Measurements from ENCODE around the gene CPXM1. TPM values are rescaled to one million over a fixed set of nuclear protein-coding genes. Genes with fewer than 3 reads are reported as not detected.

CPXM1 gene
- total RNA-seq, 1 experiment from 2014 or later: 0.17 TPM

DNA sequence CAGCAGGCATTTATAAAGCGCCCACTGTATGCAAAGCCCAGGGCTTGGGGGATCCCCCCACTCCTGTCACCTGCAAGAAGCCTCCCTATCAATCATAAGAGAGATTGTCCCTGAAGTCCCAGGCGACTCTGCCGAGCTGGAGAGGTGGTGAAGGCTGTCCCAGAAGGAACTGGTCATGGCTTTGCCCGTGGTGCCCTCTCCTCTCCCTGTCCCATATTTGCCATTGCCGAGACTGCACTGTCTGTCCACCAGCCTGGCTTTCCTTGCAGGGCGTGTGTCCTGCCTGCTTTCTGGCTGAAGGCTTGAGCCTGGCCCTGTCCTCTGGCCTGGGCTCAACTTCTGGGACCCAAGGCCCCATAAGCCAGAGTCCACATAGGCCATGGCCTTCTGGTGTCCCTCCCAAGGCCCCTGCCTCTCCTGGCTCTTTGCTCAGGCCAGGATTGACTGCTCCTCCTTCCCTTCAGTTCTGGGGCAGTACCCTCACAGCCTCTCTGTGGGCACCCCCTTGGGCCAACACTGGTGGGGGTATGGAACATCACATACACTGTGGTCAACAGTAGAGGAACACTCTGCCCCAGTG lies 46.9 kb downstream of the CPXM1 start:
- Histone ChIP-seq H3K79me2 (ENCODE audit: insufficient read depth, low read length) (no peaks in the 10 kb centered on the region), H2AFZ (ENCODE audit: low read depth, low read length, poor library complexity, severe bottlenecking) (no peak overlapping the region), H3K9me2 (ENCODE audit: insufficient read depth) (no peaks in the 10 kb centered on the region), H3K27ac (ENCODE audit: low read depth, low read length) (no peak overlapping the region), H3K4me2 (ENCODE audit: low read length) (no peak overlapping the region), H3K9ac (ENCODE audit: low read length) (0 out of 2 replicates have a peak overlapping the region, but pooled peaks have one; percentile 57), H3K9me3 (ENCODE audit: control insufficient read depth in 1 of 2, insufficient read depth in 1 of 2, low read depth in 1 of 2, low read length in 2 of 2) (no peaks in the 10 kb centered on the region), H3K4me3 (replicated peaks in 1 of 2; ENCODE audit: low read depth in 1 of 2, low read length in 2 of 2) (no peak overlapping the region), H3K27me3 (ENCODE audit: insufficient read depth, low read length) (no peaks in the 10 kb centered on the region), H3K36me3 (ENCODE audit: control insufficient read depth in 1 of 2, insufficient read depth in 2 of 2, low read length in 2 of 2) (no peaks in the 10 kb centered on the region), H4K20me1 (ENCODE audit: insufficient read depth) (no peaks in the 10 kb centered on the region), H3K4me1 (ENCODE audit: control insufficient read depth in 1 of 2, insufficient read depth in 2 of 2, low read length in 2 of 2) (peaks cover 0 to 22% of the 10 kb centered on the region in 2 experiments; a peak in 2 of 4 replicates)
- BruUV-seq (replicated peaks): no TSS peak
- no peak for DNase-seq (ENCODE audit: low read depth, low spot score)
- TF ChIP-seq EGR1 (IDR thresholded peaks at IDR 0.05; ENCODE audit: low read depth) (no peak), CTCF (IDR thresholded peaks at IDR 0.05 in 2 of 3, conservative IDR thresholded peaks at IDR 0.05 in 1 of 3; ENCODE audit: borderline replicate concordance in 1 of 3, insufficient read depth in 1 of 3, low read depth in 2 of 3, low read length in 2 of 3) (no peak), ELF1 (IDR thresholded peaks at IDR 0.05; ENCODE audit: borderline replicate concordance, low read depth) (no peak), YY1 (IDR thresholded peaks at IDR 0.05; ENCODE audit: extremely low read depth, insufficient replicate concordance, low read depth, low read length) (no peak), SIN3A (IDR thresholded peaks at IDR 0.05; ENCODE audit: low read depth) (no peak), POLR2A (IDR thresholded peaks at IDR 0.05; ENCODE audit: borderline replicate concordance, extremely low read depth, insufficient read depth, insufficient read length) (no peak), CEBPB (IDR thresholded peaks at IDR 0.05; ENCODE audit: low read depth) (no peak), CBX3 (IDR thresholded peaks at IDR 0.05; ENCODE audit: low read depth) (no peak), SRF (IDR thresholded peaks at IDR 0.05; ENCODE audit: low read depth) (no peak)
- POLR2A ChIA-PET: no interaction called here
- RAD21 ChIA-PET (ENCODE audit: low non-redundant PET in 1 of 2, low total read pairs in 2 of 2, uncharacterized antibody in 2 of 2, unreplicated experiment in 2 of 2): interaction anchor here in 1 of 2 experiments (0.6 kb wide), 1 partner anchor 247 kb away, joined by 3 read pairs; no protein-coding TSS in a partner anchor
- intact Hi-C loops (cut with micrococcal nuclease): no loop called here
- CTCF ChIA-PET: interaction anchor here (0.7 to 2.6 kb wide), 11 partner anchors 9 to 247 kb away, joined by 3 to 17 read pairs (median 4); partner anchors contain the start of genes PCED1A and VPS16
- no peak for ATAC-seq
